ENCODE measurements around the gene IGSF22. TPM values are rescaled to one million over a fixed set of nuclear protein-coding genes. Genes with fewer than 3 reads are reported as not detected.

The IGSF22 gene
- total and polyA plus RNA-seq, 9 of the 15 experiments (the other 6 are each of a cell fraction or from before 2014, with no cell fraction given): not detected

- intact Hi-C loops (cut with micrococcal nuclease): no loop called here
- no peak overlapping the region for H2AFZ ChIP-seq (ENCODE audit: low read depth, low read length)
- CTCF ChIA-PET (ENCODE audit: low intra/inter-chr PET ratio): interaction anchor here (0.6 kb wide), 1 partner anchor 638 kb away, joined by 3 read pairs; no protein-coding TSS in a partner anchor
- WGBS (ENCODE audit: insufficient coverage, low coverage, missing lambda C conversion rate): 0% methylated on average over 3 of the region's 3 CpGs
- H3K79me2 ChIP-seq (ENCODE audit: control insufficient read depth, insufficient read depth, low read length): no peaks in the 10 kb centered on the region
- DNase-seq (ENCODE audit: extremely low read depth in 1 of 4, low spot score in 3 of 4) (no peak), ATAC-seq (no peak), FAIRE-seq (no peak)
- no TSS peak for BruUV-seq (replicated peaks)
- no peak overlapping the region for H3K9ac ChIP-seq (ENCODE audit: insufficient read depth in 1 of 2, low read depth in 2 of 2, low read length in 2 of 2)
- no peaks in the 10 kb centered on the region for H3K9me1 ChIP-seq (ENCODE audit: control insufficient read depth, insufficient read depth, low read length)
- no peaks in the 10 kb centered on the region for H3K36me3 ChIP-seq (ENCODE audit: control insufficient read depth, insufficient read depth, low read length)
- H3K4me1 ChIP-seq (replicated peaks in 1 of 2; ENCODE audit: control insufficient read depth in 2 of 2, insufficient read depth in 2 of 2, low read length in 2 of 2): no peaks in the 10 kb centered on the region
- peaks cover 3 to 48% of the 10 kb centered on the region in 2 experiments; a peak in 4 of 5 replicates for H3K27me3 ChIP-seq (ENCODE audit: control insufficient read depth in 2 of 2, insufficient read depth in 2 of 2, low read length in 2 of 2)
- H3K9me3 ChIP-seq (replicated peaks; ENCODE audit: control insufficient read depth, insufficient read depth, low read depth, low read length): no peaks in the 10 kb centered on the region
- no peak overlapping the region for H3K27ac ChIP-seq (ENCODE audit: extremely low read depth, low read depth, low read length)
- TF ChIP-seq ZNF830 (CRISPR knock-in tag; IDR thresholded peaks at IDR 0.05) (no peak), NR4A1 (CRISPR knock-in tag; IDR thresholded peaks at IDR 0.05) (no peak), NR4A1 (tag; IDR thresholded peaks at IDR 0.05) (no peak), POLR3G (IDR thresholded peaks at IDR 0.05; ENCODE audit: extremely low read depth, insufficient read length, insufficient replicate concordance) (no peak), NCOA1 (IDR thresholded peaks at IDR 0.05; ENCODE audit: low read depth) (no peak), ZNF785 (CRISPR knock-in tag; IDR thresholded peaks at IDR 0.05) (no peak), SRSF1 (IDR thresholded peaks at IDR 0.05; ENCODE audit: low read depth, low read length) (no peak), ILF3 (IDR thresholded peaks at IDR 0.05; ENCODE audit: borderline replicate concordance) (no peak), SIN3A (IDR thresholded peaks at IDR 0.05; ENCODE audit: borderline replicate concordance in 2 of 2, control insufficient read depth in 1 of 2, low read depth in 2 of 2, low read length in 2 of 2) (no peak)
- TF ChIP-seq, protein P1, sequence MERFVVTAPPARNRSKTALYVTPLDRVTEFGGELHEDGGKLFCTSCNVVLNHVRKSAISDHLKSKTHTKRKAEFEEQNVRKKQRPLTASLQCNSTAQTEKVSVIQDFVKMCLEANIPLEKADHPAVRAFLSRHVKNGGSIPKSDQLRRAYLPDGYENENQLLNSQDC (CRISPR knock-in tag; IDR thresholded peaks at IDR 0.05): no peak
- TF ChIP-seq, protein P2, sequence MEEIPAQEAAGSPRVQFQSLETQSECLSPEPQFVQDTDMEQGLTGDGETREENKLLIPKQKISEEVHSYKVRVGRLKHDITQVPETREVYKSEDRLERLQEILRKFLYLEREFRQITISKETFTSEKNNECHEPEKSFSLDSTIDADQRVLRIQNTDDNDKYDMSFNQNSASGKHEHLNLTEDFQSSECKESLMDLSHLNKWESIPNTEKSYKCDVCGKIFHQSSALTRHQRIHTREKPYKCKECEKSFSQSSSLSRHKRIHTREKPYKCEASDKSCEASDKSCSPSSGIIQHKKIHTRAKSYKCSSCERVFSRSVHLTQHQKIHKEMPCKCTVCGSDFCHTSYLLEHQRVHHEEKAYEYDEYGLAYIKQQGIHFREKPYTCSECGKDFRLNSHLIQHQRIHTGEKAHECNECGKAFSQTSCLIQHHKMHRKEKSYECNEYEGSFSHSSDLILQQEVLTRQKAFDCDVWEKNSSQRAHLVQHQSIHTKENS (CRISPR knock-in tag; IDR thresholded peaks at IDR 0.05): no peak
- POLR2A ChIA-PET: interaction anchor here (0.6 to 2.0 kb wide), 2 partner anchors 8 to 39 kb away, joined by 3 to 6 read pairs; no protein-coding TSS in a partner anchor
- in situ Hi-C loops (cut with MboI): no loop called here
- no peak overlapping the region for H3K4me3 ChIP-seq
- H3K4me2 ChIP-seq (ENCODE audit: insufficient read depth, low read length): no peak overlapping the region
- H4K20me1 ChIP-seq (replicated peaks; ENCODE audit: control insufficient read depth, insufficient read depth, low read length): no peaks in the 10 kb centered on the region
Observed at GRCh38 chr11:18757811-18758210, 31.8 kb upstream of the IGSF22 start.

Data from K562 (cell line).